HCEC 1CT (cell line): ENCODE data around the gene HIVEP1.
"Not testable (repeated sequence)": the region's sequence is repeated elsewhere in the genome, so short reads cannot be mapped to it uniquely, and the experiment has no call there.

Source experiments
- DNase-seq: peaks from one replicate; pipeline ENCODE4 v3.0.0-alpha.2; 2017

HIVEP1 gene

DNA sequence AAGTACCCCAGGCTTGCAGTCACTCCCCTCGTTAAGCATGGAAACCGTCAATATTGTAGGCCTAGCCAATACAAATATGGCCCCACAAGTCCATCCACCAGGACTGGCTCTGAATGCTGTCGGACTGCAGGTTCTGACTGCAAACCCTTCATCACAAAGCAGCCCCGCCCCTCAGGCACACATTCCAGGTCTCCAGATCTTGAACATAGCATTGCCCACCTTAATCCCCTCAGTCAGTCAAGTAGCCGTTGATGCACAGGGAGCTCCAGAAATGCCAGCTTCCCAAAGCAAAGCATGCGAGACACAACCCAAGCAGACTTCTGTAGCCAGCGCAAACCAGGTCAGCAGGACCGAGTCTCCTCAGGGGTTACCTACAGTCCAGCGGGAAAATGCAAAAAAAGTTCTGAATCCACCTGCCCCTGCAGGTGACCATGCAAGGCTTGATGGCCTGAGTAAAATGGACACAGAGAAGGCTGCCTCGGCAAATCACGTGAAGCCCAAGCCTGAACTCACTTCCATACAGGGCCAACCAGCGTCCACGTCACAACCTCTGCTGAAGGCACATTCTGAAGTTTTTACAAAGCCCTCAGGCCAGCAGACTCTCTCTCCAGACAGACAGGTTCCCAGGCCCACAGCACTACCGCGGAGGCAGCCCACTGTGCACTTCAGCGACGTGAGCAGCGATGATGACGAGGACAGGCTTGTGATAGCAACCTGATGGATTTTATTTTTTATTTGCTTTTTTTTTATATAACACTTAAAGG is 151.8 kb downstream of the HIVEP1 start:
- DNase-seq = no peak

DNA sequence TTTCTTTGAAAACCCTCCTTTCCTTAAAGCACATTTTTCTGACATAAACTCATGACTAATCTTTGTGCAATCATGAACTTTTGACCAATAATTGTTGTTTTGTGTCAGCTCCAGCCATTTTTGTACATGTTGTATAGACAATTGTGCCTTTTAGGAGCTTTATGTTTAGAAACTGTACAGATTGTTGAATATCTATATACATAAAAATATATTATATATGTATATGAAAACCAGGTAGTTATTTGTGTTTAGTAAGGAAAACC is 152.3 kb downstream of the HIVEP1 start:
- peak; percentile 53 for DNase-seq

DNA sequence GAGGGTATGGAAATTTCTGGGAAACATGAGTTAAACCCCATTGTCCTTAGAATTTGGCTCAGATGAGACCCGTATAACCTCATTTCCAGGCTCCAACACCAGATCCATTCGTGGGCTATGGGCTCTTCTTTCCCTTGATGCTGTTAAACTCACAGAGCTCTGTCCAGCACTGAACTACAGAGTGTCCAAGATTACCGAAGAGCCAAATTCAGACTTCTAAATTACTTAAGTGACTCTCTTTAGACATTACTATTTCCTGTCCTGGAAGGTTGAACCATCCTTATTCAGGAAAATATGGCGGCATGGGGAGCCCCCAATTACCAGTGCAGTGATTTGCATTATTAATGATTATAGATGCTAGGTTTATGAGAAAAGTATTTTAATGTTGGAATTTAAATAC is 153.2 kb downstream of the HIVEP1 start:
- no peak for DNase-seq

DNA sequence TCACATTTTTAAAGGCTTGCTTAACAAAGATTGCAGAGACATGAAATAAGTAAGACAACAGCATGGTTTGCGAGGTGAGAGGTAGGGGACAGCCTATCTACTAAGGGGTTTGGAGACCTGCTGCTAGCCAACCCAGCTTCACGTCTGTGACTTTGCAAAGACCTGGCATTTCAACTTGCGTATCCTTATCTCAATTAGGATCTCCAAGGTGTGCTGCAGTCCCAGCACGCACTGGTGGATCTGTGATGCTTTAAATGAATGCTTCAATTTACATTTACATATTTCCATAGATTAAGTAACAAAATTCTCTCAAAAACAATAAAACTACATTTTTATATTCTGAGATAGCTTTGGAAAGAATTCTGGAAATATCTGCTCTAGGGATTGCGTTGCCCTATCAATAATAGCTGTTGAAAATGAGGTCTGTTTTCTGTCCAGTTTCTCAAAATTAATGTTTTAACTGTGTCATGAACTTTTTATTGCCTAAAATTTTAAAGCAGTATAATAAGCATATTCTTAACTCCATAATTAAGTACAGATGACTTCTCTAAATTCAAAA is 153.7 kb downstream of the HIVEP1 start:
- DNase-seq = no peak

DNA sequence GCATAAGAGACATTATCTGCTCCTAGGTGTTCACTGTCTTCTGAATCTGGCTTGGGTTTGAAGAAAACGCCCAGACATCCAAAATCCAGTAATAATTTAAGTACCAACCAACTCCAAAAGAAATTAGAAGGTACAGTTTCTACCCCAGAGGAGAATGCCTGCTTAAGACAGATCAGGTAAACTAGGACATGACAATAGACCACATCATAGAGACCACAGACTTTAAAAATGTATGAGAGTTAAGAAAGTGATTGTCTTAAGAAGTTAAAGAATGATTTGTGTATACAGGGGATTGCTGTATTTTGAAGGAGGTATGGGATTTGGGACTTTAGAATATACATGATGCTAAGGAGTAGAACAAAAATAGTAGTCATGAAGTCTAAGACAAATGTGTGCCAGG is 157.3 kb downstream of the HIVEP1 start:
- DNase-seq = no peak

DNA sequence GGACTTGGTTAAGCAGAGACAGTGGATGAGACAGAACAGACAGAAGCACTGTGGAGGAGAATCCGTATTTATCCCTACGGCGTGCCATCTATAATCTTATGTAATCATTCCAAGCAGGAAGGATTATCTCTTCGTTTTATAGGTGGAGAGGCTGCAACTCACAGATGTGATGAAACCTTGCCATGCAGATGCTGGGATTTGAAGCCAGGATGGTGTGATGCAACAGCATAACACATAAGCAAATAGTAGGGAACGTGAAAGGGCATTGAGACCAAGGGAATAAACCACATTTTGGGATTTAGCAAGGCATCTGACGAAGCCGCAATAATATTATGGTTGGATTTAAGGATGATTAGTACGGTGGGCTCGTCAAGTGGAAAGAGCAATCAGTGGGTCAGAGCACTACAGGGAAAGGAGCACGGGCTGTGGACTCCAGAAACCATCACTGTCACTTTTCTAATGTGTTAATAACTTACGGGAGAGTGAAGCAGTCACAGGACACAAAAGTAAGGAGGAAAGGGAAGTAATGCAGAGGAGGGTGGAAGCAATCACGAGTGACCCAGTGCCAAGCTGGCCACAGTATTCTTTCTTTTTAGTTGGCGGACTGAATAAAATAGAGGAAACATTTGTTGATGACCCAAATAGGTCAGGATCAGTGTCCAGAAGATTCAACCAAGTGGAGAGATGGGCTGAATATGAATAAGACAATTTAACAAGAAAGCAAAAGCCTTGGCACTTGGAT is 158.4 kb downstream of the HIVEP1 start:
- DNase-seq = no peak

DNA sequence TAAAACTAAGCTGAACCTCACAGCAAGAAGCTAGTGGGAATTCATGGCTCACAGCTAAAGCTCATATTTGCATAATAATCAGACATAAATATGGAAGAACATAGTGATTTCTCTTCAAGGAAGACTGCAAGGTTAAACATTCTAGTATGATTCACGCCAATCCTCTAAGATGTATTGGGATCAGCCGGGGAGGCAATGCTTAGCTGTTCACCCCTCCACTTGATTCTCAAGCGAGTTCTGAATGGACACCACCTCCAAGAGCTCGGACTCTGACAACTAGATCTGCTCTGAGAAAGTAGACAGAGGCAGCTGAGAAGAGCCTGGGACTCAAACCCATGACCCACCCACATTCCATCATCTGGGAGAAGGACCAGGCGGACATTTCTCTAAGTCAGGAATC is 159.6 kb downstream of the HIVEP1 start:
- no peak for DNase-seq

DNA sequence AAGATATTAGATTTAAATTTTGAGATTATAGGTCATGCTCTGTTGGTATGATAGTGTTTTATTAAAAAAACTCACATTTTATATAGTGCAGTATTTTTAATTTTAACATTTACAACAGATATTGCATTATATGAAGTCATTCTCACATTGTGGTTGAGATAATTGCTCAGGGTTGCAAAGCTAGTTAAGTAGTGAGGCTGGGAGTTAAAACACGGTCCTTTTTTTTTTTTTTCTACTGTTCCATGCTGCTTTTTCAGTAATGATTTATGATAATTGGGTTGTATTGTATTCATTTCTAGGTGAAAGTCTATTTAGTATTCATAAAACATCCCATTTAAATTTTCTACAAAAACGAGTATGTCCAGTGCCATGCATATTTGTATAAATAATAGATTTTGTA is 160.5 kb downstream of the HIVEP1 start:
- no peak for DNase-seq

DNA sequence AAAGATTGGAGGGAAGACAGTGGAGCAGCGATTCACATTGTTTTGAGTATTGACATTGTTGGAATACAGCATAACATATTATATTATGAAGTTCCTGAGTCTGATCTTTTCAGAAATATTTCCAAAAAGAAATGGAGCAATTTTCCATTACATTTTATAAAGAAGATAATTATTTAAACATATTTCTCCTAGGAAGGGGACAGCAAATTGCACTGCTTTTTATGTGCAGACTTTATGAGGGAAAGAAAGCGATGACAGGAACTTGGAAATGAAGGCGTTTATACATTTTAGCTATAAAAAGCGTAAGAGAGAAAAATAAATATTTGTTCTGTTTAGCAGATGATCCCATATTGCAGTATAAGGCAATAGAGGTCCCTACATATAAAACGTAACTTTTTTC is 161.1 kb downstream of the HIVEP1 start:
- no peak for DNase-seq

DNA sequence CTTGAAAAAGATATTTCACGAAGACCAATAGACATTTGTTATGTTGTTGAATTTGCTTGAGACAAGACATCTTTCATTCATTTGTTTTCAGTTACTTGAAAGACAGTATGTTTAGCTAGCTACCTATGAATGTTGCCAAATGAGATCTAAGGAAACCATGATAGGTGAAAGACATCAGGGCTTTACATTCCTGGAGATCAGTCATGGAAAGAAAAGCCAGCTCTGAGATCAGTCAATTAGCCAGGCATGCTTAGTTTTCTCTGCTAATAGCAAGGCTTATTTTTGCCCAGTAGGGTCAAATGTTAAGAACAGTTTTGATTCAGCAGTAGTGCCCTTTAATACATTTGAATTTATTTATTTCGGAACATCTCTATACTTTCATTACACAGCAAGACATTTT is 161.5 kb downstream of the HIVEP1 start:
- no peak for DNase-seq

DNA sequence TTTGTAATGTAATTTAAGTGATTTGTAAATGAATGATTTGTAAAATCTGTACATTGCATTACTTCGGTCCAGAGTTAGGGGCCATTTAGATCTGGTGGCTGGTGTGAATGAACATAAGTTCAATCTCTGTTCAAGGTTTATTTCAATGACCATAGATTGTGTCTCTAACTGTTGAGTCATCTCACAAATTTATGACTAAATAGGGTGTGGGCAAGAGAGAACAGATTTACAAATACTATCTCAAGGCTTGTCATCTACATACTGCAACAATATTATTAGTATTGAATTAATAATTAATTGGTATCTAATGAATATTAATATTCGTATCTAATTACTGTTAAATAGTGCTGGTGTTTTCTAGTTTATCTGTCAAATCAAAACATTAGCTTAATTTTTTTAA is 162.8 kb downstream of the HIVEP1 start:
- DNase-seq = peak; percentile 58

DNA sequence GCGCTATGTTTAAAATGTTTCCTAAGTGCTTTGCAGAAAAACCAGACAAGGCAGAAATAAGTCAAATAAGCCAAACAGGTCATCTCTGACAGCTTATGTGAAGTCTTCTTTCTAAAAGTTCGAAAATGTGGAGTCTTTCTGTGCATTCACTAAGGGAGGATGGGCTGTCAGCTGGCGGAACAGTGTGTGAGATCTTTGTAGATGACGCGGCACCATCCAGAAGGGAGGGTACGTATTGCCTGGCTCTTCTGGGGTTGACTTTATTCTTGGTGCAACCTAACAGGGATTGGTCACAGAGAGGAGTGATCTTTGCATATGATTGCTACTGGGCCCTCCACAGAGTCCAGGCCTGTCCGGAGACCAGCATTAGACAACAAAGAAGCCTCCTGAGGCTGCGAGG is 163.5 kb downstream of the HIVEP1 start:
- no peak for DNase-seq

DNA sequence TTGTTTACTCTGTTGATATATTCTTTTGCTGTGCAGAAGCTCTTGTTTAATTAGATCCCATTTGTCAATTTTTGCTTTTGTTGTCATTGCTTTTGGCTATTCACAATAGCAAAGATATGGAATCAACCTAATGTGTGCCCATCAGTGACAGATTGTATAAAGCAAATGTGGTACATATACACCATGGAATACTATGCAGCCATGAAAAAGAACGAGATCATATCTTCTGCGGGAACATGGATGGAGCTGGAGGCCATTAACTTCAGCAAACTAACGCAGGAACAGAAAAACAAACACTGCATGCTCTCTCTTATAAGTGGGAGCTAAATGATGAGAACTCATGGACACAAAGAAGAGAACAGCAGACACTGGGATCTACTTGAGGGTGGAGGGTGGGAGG is 164.7 kb downstream of the HIVEP1 start:
- DNase-seq = not testable (repeated sequence)

DNA sequence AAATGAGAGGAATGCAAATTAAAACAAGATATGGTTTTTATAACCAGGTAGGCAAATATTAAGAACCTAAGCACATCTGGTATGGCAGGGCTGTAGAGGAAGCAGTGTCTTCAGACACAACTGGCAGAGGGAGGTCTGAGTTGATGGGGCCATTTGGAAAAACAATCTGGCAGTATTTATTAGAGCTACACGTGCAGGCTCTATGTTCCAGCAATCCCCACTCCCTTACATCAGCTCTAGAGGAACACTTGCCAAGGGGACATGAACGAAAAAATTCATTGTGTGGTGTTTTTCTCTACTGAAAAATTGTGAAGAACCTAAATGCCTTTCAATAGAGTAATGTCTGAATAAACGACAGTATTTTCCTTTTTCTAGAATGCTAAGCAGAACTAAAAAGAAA is 166.4 kb downstream of the HIVEP1 start:
- DNase-seq = no peak

DNA sequence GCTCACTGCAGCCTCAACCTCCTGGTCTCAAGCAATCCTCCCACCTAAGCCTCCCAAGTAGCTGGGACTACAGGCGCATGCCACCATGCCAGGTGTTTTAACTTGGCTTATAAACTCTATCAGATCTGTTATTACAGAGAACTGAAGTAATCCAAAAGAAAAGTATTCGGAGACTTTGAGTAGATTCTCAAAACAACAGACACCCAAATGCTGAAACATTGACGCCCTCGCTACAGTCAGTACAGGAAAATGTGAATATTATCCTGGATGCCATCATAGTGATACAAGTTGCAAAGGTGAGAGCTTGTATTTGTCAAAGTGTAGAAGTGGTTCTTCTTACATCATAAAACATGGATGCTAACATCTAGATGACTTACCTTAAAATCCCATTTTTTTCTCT is 169.4 kb downstream of the HIVEP1 start:
- DNase-seq = no peak

DNA sequence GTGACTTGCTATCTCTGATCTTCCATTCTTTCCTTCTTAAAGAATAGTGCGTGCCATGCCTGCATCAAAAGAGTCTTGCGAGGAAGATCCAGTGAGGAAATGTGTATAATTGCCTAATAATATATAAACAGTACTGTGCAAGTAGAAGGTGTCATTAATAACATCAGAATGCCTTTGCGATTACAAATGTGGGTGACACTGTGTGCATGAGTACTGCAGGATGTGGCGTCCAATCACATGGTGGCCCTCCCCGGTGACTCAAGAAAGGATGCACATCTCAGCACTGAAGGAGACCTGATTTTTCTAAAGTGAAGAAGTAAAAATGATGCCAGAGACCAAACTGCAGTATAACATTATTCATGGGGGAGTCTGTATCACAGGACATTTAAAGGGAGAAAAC is 170.6 kb downstream of the HIVEP1 start:
- DNase-seq = peak; percentile 50

DNA sequence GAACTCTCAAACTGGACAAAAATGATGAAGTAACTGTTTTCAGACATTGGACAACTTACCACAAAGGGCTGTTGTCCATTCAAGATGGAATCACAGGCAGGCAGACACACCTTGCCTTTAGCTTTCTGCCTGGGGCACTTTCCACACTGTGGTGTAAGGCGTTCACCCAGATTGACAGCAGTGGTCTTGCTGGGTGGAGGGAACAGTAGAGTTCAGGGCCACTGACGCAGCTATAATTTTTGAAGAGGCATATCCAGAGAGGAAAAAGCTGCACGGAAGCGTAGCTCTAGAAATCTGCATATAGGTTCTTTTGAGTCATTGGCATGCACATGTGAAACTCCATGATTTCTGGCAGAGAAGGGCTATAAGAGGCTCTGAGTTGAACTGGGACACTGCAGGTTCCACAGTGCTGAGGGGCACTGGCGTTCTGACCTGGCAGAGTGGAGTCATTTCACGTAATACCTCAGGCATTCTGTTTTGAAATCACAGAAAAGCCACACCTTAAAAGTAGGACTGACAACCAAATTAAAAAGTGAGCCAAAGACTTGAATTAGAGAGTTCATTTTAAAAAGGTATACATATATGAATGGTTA is 173.1 kb downstream of the HIVEP1 start:
- no peak for DNase-seq

DNA sequence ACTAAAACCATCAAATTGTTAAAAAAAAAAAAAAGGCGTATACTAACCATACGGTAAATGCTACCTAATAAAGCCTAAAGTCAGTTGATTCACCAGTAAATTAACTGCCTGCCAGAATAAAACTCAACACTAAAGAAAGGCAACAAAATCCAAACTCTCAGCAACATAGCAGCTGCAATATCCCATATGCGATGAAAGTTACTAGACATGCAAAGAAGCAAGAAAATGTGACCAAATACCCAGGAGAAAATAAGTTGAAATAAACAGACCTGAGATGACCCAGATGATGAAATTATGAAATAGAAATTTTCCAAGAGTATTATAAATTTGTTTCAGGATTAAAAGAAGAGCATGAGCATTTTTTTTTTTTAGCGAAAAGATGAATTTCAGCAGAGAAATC is 174.4 kb downstream of the HIVEP1 start:
- DNase-seq = no peak

DNA sequence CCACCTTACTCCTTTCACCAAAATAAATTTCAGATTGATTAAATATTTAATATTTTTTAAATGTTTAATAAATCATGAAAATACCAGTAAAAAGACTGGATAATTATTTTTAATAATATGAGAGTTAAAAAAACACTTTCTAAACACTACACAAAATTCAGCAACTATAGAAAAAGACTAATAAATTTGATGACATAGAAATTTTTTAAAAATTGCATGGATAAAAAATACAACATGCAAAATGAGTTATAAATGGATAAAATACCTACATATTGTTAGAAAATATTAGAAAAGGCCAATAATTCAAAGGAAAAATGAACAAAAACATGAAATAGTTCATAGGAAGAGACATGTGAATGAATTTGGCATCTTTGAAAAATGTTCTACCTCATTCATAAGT is 177.0 kb downstream of the HIVEP1 start:
- DNase-seq = no peak

DNA sequence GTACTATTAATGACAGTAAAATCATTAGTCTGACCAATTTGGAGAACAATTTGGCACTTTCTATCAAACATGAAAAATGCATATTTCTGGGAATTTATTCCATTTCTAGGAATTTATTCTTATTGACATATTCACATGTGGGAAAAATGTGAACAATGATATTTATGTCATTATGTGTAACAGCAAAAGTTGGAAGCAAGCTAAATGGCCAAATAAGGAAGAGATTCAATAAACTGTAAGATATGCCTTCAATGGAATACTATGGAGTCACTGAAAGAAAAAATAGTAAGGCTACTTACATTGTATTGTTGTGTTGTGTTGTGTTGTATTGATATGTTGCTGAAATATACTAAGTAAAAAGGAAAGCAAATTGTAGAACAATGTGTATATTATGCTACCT is 177.5 kb downstream of the HIVEP1 start:
- peak; percentile 34 for DNase-seq

DNA sequence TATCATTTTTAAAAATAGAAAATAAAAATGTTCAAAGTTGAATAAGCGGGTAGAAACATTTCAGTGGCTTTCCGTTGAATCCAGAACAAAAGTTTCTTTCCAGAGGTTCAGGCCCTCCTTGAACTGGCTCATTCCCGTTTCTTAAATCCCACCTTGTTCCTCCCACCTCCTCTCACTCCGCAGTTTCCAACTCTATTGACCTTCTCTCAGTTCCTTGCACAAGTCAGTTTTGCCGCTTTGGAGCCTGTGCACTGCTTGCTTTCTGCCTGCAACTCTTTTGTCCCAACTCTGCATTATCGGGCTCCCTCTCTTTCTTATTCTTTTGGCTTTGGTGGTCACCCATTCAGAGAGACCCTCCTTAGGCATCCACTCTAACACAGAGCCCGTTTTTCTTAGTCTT is 178.1 kb downstream of the HIVEP1 start:
- no peak for DNase-seq

DNA sequence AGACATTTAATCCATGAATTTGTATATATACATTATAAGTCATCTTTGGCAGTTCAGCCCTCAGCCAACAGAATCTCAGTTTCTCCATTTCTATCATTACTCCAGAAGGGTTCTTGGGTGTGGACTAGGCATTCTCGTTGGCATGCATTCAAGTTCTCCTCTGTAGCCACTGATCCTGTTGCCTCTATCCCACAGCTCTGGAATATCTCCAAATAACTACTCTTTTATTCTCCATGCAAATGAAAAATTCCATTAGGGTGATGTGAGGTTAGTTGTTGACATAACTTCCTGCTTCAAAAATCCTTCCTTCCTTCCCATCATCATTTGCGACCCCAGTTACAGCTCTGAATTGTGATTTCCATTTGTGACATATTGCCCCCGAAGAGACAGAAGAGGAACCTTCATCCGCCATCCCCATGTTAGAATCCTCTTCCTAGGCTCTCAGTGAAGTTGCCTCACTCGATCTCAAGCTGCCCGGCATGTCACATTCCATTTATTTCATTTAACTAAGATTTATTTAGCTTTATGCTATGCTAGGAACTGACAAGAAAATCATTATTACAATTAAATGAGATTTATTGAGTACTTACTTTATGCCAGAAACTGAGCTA is 184.3 kb downstream of the HIVEP1 start:
- DNase-seq = peak; percentile 48

DNA sequence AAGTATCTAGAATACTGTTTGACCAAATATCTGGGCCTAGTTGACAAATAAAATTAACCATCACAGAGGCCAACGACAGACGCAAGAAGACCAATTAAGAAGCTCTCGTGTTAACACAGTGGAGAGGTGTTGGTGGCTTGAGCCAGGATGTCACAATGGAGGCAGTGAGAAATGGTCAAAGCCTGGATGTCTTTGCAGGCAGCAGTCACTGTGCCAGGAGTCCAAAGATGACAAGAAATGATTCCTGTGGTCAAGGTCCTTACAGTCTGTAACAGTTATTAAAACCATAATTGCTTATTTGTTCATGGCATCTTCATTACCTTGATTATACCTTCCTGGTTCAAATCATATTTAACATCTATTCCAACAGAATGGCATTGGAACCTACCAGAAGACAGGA is 186.7 kb downstream of the HIVEP1 start:
- no peak for DNase-seq

DNA sequence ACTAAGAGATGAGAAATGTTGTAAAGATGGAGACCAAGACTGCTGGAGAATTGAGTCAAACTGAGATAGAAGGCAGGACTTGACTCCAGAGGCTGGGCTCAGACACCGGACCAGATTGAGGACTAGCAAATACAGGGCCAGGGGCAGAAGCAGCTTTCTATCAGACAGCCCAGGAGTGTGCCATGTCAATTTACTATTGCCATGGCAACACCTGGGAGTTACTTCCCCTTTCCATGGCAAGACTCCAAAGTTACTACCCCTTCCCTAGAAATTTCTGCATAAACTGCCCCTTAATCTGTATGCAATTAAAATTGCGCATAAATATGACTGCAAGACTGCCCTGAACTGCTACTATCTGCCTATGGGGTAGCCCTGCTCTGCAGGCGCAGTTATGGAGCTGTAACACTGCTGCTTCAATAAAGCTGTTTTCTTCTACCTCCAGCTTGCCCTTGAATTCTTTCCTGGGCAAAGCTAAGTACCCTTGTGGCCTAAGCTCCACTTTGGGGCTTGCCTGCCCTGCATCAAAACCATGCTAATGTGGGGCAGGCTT is 188.0 kb downstream of the HIVEP1 start:
- DNase-seq = no peak
